RWPE1 (cell line): ENCODE measurements around the gene SLC6A6.

ENCODE experiments used
- CTCF ChIA-PET: fragments of 350-600 bp; sonication (Branson Sonifier 250); formaldehyde crosslinking; extraction: SDS; loops from one replicate; lab custom pipeline; 2021; lab: Yijun Ruan, JAX
- POLR2A ChIA-PET: fragments of 400-600 bp; formaldehyde crosslinking; extraction: SDS; loops from one replicate; lab custom pipeline; 2020; ENCODE audit warnings: antibody characterized with exemption; ENCODE audit not compliant: low non-redundant PET; lab: Yijun Ruan, JAX
- DNase-seq: peaks from one replicate; pipeline ENCODE4 v3.0.0; 2012; ENCODE audit warnings: low spot score
- H3K27ac ChIP-seq: fragments of 450-650 bp; 2 replicates; pipeline ENCODE4 v1.5.1; 2017
- CTCF ChIP-seq: fragments of 450-650 bp; conservative IDR thresholded peaks from 2 replicates; pipeline ENCODE4 v1.5.1; 2017; ENCODE audit warnings: low read depth, mild to moderate bottlenecking

SLC6A6 gene

GRCh38 chr3:14396031-14396692 is 6.2 kb upstream of the SLC6A6 start:
- DNase-seq = no peak

GRCh38 chr3:14397046-14397445 is 5.4 kb upstream of the SLC6A6 start:
- no peak overlapping the region for H3K27ac ChIP-seq
- CTCF ChIA-PET = no interaction called here
- POLR2A ChIA-PET = no interaction called here
- TF ChIP-seq CTCF = no peak
- DNase-seq = no peak

More at GRCh38 chr3:14396031-14396692, 6.2 kb upstream of the SLC6A6 start:
- POLR2A ChIA-PET = no interaction called here
- TF ChIP-seq CTCF = no peak
- CTCF ChIA-PET = no interaction called here
- H3K27ac ChIP-seq = no peak overlapping the region

- no peak overlapping the region for H3K27ac ChIP-seq
- ChIA-PET POLR2A (no interaction called here), CTCF (no interaction called here)
- TF ChIP-seq CTCF = no peak
- no peak for DNase-seq
These were observed 4.9 kb upstream of the SLC6A6 start for GRCh38 chr3:14397531-14397930.

GRCh38 chr3:14397940-14398796 is 4.2 kb upstream of the SLC6A6 start:
- no peak overlapping the region for H3K27ac ChIP-seq
- DNase-seq = no peak
- POLR2A ChIA-PET = no interaction called here
- CTCF ChIA-PET = no interaction called here
- TF ChIP-seq CTCF = no peak

GRCh38 chr3:14398797-14399106 is 3.7 kb upstream of the SLC6A6 start:
- H3K27ac ChIP-seq = no peak overlapping the region
- ChIA-PET POLR2A (no interaction called here), CTCF (no interaction called here)
- no peak for DNase-seq
- no peak for TF ChIP-seq CTCF

GRCh38 chr3:14401692-14402303 is 608 bp upstream of the SLC6A6 start:
- no peak for TF ChIP-seq CTCF
- ChIA-PET CTCF (interaction anchor here (0.6 to 1.1 kb wide), 4 partner anchors 23 to 141 kb away, joined by 3 to 7 read pairs (median 4); no protein-coding TSS in a partner anchor), POLR2A (no interaction called here)
- H3K27ac ChIP-seq = peak overlapping the region; percentile 86
- no peak for DNase-seq
